Measurements from ENCODE around the gene TSPAN1.
A peak's percentile ranks its signal among the peaks of the same experiment; 100 is the strongest.

Gene TSPAN1, protein sequence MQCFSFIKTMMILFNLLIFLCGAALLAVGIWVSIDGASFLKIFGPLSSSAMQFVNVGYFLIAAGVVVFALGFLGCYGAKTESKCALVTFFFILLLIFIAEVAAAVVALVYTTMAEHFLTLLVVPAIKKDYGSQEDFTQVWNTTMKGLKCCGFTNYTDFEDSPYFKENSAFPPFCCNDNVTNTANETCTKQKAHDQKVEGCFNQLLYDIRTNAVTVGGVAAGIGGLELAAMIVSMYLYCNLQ

DNA sequence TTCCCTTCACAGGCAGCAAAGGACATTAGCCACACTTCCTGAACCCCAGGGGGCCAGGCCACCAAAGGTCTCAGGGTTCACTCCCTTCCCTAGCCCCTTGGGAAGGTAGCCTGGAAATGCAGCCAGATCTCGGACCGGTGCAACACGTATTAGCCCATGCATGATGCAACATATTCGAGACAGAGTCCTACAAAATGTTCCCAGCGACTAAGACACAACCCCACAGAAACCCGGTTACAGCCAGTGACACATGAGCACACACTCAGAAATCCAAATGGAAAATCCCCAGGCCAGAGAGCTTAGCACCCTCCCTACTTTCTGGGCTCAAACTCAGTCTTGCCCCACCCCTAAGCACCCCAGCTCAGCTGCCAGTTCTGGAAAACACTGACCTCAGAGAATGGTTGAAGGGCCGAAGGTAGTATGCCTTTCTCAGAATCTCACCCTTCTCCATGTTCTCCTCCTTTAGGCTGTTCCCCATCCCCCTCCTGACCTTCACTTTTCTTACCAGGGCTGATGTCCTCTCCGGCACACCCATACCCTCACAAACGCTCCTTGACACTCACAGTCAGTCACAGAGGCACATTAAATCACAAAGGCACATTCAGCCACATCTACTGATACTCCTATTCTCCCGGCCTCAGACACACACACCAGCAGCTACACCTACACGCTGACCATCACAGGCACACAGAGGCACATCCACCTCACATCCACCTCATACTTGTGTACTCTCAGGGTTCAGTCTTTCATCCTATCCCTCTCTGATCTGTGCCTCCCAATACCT is at the start of gene TSPAN1:
Gene TSPAN1 (plus strand): TSS at position 640 of the 784 bp plus-strand sequence. CDS start 6,021 bp downstream, outside the sequence.
- DNase-seq: no peak

DNA sequence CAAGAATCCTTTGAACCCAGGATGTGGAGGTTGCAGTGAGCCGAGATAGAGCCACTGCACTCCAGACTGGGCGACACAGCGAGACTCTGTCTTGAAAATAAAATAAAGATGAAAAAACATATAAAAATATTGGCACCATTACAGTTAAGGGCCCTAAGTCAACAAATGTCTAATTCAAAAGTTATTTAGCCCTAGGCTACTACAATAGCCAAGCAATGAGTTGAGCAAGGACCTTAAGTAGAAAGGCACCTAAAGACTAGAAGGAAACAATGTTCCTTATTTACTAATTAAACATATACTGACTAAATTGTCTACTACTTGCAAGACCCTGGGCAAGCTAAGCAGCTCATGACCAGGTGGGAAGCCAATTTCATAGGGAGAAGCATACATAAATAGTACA is 46.5 kb upstream of the TSPAN1 start:
- DNase-seq: no peak

DNA sequence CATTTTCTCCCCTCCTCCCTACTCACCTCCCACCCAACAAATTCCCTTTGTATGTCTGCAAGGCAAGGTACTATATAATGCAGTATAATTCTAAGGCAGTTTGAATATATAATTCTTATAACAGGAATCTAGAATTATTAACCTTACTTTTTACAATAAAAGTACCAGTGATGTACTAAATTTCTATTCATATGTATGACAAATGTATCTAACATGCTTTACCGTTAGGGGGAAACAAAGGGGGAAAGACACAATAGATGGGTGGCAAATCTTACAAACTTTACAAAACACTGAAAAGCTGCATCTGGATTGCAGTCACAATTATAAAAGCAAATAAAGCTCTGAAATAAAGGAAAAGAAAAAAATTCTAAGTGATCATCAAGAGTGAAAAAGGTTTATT is 44.8 kb upstream of the TSPAN1 start:
- no peak for DNase-seq

DNA sequence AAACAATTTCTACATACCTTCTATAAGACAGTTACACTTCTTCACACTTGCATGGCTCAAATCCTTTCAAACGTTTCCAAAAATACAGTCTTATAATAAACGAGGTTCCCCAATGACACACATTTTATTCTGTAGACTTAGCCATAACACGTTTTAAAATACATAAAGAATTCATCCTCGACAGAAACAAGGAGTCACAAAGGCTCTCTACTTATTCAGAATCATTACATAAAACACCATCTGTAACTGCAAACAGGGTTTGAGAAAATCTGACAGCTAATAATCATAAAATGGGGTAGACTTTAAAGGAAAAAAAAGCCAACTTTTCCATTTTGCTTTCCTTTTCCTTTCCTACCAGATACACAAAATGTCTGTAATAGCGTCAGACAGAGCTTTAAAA is 44.3 kb upstream of the TSPAN1 start:
- no peak for DNase-seq

DNA sequence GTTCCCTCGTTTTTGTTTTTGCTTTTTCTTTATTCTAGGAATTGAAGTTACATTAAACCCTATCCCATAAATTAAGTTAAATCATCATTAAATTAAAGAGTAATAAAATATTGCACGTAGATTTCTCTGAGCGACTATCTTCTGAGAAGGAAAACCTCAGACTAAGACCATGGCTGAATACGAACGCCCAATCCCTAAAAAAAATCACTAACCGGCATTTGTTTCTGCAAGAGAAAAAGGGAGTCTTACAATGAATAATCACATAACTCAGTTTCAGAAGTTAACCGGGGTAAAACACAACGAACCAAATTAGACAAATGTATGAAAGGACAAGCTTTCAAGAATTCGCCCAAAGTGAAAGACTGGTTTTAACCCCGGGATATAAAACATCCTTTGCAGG is 43.8 kb upstream of the TSPAN1 start:
- DNase-seq: no peak

DNA sequence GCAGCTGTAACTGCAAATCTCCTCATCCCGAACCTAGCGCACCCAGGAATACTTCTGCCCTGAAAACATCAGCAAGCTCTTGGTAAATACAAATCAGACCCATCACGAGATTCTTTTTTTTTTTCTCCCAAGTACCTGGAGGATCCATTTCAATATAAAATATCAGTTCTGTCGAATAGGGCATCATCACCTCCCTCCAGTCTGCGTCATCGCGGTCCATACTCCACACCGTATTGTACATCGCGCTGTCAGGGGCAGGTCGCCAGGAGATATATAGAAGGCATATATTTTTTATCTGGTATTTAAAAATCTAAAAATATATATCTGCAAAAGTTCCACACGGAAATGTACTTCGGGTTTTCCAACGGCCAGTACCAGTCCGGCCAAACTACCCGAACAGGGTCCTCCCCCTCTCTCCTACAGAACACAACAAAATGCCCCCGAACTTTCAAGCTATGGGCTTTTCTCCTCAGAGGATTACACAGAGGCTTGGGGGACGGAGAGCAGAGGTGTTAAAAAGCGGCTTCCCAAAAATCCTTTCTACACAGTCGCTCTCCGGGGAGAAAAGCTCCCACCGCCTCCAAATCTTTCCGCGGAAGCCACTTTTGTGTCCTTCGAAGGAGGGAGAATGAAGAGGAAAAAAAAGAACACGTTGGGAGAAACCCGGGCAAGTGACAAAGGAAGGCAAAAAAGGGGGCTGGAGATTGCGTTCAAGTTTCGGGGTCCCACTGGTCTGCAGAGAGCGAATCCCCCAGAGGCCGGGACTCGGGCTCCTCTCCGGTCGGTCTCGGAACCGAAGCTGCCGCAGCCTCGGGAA is 43.0 kb upstream of the TSPAN1 start:
- DNase-seq: no peak

DNA sequence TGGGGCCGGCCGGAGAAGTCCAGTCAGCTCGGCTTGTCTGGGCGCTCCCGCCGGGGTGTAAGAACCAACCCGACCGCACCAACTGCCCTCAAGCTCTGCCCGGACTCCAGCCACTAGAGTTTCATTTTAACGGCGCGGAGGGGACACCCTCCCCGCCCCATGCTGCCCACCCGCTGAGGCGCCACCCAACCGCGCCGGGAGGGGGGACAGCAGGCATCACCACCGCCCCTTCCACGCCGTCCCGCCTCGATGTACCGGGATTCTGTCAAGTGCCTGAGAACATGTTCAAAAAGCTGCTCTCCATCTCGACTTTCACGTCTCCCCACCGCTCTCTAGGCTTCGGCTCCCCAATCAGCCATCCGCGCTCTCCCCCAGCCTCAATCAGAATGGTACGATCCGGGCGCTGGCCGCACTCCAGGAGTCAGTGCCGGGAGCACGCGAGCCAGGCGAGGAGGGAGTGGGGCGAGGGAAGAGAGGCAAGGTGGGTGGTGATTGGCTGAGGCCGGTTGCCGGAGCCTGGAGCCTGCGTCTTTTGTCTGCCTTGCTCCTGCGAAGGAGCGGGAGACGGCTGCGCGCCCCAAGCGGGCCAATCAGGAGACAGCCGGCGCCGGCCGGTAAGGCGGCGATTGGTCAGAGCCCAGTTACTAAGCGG is 42.2 kb upstream of the TSPAN1 start, which contains the start of gene PIK3R3:
Gene PIK3R3 (minus strand): TSS at position 101 of the 652 bp plus-strand sequence. CDS start 677 bp downstream, outside the sequence.
- peak; percentile 99 for DNase-seq

DNA sequence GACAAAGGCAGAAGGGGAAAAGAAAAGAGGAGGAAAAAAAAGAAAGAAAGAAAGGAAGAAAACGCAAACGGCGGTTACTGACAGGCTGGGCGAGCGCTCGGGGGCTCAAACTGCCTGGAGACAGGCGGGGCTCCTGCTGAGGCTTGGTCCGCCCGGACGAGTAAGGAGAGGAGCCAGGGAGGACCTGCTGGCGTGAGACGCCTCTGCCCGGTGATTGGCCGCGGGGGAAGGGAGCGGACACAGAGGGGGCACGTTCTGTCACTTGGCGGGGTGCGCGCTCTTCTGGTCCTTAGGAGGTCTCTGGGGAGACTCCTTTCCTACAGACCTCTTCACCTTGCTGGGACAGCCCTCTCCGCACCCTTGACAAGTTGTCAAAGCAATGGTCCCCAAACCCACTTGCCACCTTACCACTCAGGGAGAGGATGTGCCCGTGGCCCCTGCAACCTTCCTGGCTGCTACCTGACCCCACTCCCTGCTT is 41.7 kb upstream of the TSPAN1 start:
- DNase-seq: no peak

DNA sequence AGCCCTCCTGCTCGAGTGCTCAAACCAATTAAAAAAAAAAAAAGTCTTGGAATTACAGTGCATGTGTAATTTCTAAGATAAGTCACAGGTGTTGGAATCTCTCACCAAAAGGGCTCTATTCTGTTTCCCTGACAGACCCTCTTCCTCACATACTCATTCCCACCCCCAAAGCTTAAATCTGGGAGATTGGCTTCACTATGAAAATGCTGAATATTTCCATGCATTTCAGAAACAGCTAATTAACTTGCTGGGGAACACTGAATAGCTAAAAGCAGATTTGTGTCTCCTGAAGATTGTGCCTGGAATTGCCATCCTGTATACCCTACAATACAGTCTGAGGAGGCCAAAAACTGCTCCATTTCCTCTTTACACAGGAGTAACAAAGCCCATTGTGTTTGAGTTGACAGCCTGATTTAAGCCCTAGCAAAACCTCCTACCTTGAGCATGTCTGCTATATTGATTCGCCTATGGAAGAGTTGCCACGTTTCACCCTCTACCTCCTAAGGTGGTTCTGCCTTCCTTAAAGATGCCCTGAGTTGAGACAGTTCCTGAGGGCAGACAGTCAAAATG is 41.0 kb upstream of the TSPAN1 start:
- no peak for DNase-seq

DNA sequence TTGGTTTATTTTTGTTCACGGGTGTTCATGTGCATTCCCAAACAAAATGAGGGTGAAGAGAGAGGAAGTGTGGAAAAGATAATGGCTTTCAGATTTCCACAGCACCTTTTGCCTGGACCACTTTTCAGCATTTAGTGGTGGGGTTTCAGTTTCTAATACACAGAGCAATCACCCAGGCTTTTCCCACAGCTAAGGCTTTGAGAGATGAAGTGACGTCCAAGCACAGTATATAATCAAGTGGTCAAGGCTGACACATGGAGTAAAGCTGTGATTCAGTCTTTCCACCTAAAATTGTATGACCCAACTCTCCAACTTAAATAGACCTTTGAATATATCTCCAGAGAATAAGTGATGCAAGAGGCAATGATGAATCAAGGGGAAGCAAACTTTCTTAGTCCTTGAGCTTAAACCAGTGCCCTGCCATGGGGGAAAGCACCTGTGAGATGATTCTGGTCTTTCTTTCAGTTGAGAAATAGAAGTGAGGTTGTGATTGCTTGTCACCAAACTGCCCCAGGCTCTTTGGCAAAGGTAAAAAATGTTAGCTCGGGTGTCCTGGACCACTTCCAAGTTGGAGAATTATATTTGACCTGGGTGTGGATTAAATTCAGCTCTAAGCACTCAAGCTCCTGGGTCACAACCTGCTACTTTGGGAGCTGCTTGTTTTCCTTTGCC is 40.1 kb upstream of the TSPAN1 start:
- peak; percentile 20 for DNase-seq

DNA sequence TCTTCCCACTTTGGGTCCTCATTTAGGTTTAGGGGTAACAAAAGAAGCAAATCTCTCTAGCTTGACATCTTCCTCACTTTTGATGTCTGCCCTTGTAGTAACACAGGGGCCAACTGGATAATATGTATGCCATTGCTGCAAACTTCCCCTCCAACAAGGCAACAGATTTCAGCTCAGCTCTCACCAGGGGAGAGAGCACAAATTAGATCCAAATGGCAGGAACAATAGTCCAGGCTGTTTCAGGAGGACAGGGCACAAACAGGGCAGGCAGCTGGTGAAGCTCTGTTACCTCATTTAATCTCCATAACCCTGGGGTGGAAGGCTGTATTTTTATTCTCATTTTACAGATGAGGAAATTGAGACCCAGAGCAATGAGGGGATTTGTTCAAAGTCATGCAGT is 38.2 kb upstream of the TSPAN1 start:
- DNase-seq: no peak

DNA sequence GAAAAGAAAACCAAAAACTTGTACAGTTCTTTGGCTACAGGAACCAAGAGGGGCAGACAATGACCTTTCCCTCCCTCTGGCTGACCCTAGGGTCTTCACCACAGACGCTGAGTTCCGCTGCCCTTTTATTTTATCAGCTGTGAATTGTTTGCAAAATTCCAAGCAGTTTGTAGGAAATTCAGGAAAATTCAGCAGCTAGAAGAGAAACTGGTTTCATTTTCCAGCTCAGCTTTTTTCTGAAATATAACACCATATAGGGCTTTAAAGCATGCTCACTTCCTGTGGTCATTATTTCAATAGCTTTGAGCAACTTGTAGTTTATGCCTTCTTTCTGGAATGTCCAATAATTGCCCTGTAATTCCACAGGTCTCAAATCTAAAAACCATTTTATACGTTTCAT is 37.0 kb upstream of the TSPAN1 start:
- DNase-seq: no peak

DNA sequence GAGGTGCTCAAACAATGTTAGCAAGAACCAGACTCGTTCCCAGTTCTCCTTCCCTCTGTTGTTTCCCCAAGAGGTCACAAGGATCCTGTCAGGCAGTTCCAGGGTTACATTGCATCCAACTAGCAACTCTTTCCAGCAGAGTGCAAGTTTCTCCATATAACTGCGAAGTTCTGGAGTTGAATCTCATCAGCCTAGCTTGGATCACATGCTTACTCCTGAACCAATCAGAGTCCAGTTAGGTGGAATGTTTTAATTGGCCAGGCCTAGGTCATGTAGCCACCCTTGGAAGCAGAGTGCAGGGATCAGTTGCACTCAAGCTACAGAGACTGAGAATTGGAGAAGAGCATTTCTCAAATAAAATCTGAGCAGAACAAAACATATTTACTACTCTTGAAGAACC is 26.6 kb upstream of the TSPAN1 start:
- DNase-seq: no peak

DNA sequence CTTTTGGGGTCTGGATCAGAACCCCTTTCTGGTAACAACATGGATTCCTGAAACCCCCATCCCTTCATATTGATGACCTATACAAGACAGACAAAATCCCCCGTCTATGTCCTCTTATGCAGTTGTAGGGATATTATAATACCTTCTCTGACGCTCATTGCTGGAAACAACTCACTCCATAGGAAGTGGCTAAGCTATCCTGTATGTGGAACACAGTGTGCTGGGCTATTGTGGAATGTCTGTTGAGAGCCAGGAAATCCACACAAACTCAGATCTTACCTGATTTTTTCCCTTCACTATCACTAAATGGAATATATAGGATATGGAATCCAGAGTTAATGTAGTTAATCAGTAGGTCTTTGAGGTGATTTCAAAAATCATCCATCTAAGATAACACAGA is 24.8 kb upstream of the TSPAN1 start:
- no peak for DNase-seq

DNA sequence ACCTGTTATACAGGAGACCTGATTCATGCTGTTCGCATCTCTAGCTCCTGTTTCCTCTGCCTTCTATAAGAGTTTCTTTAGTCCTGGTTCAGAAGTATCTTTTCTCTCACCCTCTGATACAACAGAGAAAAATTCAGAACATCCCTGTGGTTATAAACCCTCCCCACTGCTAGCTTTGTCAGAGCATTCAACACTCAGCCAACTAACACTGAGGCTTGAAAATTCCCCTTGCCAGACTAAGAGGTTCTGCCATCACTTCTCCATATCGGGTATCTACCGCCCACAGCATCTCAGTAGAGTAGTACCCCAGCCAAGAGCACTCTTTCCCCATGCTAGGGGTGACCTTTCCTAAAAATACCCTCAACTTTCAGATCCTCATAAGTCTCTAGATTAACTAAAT is 22.9 kb upstream of the TSPAN1 start:
- DNase-seq: no peak

DNA sequence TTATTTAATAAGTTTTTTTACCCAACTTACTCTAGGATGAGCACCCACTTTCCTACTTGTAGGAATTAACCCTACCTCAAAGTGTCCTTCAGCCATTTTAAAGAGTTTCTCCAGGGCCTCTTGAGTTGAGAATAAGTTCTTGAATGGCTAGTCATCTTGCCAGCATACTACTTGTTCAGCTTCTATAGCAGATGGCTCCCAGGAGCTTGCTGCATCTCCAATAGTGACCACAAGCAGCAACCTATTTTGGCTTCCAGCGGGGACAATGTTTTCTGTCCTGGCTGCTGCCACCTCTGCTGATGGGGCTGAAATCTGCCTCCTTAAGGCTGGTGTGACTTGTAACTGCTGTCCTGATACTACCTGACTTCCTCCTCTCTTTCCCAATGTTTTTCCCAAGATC is 21.7 kb upstream of the TSPAN1 start:
- no peak for DNase-seq

DNA sequence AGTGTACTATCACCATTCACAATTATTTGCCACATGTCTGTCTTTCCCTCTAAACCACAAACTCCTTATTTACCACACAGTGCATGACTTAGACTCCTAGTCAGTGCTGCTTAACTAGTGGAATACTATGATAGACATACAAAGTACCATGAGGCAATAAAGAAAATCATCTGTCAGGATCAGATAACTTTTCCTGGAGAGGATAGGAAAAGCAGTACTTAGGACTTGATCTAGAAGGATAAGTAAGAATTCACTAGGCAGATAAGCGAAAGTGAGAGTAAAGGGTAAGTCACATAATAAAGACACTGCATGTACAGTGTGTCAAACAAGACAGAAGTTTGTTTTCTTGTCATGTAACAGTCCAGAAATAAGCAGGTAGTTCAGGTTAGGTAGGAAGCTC is 21.2 kb upstream of the TSPAN1 start:
- no peak for DNase-seq

DNA sequence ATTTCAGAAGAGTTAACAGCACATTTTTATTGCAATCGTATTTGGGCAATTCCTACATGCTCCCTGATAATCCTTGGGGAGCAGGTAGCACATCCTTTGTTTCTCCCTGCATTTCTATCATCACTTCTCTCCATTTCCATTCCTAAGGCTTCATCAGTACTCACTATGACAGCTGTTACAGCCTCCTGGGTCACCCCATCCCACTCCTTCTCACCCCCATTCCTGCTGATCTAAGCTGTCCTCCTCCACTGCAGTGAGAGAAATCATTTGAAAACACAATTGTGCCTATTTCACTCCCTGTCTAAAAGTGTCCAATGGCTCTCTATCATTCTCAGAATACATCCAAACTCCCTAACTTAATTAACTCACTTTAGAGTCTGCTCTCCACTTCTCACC is 17.0 kb upstream of the TSPAN1 start:
- no peak for DNase-seq

DNA sequence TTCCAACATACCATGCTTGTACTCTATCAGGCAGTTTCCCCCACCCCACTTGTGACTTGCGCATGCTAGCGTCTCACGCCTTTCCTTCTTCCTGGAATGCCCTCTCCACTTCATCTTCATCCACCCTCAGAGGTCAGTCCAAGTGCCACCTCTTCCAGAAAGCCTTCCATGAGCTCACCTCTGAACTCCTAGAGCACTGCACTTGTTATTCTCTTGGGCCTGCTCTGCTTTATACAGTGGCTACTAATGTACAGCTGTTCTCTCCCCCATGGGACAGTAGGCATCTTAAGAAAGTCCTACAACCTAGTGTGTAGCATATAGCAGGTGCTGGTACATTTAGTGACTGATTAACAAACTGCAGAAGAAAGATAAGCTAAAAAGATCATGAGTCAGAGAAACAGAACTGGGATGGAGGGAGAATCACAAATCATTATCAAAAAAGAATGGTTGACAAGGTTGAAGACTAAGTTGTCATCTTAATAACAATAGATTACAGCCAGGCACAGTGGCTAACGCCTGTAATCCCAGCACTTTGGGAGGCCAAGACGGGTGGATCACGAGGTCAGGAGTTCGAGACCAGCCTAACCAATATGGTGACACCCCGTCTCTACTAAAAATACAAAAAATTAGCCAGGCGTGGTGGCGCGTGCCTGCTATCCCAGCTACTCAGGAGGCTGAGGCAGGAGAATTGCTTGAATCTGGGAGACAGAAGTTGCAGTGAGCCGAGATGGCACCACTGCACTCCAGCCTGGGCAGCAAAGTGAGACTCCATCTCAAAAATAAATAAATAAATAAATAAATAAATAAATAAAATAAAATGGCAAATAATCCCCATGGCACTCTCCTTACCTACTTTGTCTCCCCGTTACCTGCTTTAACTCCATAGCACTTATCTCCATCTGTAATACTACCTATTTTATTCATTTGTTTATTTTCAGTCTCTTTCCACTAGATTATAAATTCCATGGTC is 16.3 kb upstream of the TSPAN1 start:
- no peak for DNase-seq

DNA sequence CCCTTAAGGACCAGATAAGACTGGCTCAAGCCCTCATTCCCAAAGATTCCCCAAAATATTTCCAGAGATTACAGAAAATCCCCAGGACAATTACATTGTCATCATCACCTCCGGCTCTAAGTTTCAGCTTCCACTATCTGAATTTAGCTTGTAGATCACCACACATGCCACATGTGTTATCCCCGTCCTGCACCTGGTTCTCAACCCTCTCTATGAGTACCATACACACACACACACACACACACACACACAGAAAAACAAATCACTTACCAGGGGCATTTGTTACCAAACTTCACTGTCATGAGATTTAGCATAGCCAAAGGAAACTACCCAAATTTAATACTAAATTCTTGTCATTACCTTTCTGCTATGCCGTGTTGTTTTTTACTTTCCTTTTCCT is 15.4 kb upstream of the TSPAN1 start:
- DNase-seq: no peak

DNA sequence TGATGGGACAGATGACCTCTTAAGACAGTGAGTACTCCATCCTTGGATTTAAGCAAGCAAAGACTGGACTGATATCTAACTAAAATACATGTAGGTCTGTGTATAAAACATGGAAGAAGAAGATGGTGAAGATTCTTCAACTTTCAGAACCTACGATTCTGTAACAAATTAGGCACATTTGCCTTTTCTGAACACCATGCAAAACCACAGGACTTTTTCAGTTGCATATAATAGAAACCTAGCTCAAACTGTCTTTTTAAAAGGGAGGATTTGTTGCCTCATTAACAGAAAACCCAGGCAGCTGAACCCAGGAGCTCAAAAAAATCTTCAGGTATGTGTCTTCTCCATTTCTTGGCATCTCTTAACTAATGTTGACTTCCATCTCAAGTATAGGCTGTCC is 14.7 kb upstream of the TSPAN1 start:
- no peak for DNase-seq
